ENCODE results near the gene LEP. TPM values are rescaled to one million over a fixed set of nuclear protein-coding genes. Genes with fewer than 3 reads are reported as not detected.
"Not testable (repeated sequence)": the region's sequence is repeated elsewhere in the genome, so short reads cannot be mapped to it uniquely, and the experiment has no call there.

LEP gene
- total RNA-seq, 1 experiment from 2014 or later: not detected

DNA sequence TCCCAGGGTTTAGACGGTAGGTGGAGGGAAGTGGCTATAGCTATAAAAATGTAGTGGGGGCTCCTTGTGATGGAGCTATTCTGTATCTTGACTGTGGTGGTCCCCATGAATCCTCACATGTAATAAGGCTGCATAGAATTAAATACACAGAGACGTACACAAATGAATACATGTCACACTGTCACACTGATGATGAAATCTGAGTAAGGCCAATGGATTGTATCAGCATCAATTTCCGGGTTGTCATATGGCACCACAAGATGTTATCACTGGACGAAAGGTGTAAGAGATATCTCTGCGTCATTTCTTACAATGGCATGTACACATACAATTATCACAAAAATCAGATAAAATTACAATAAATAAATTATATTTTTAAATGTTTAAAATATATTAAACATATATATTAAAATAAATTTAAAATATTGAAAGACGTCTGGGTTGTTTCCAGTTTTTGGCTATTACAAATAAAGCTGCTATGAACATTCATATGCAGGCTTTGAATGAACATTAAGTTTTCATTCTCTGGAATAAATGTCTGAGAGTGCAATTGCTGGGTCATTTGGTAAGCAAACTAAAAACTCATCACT lies 38.1 kb downstream of the LEP start:
- H3K36me3 Mint-ChIP-seq: peaks cover 28% of the 10 kb centered on the region
- TF ChIP-seq ZNF121 (CRISPR knock-in tag; IDR thresholded peaks at IDR 0.05) (no peak), HMGA2 (CRISPR knock-in tag; IDR thresholded peaks at IDR 0.05) (peak; percentile 94)
- TF ChIP-seq, protein P1, sequence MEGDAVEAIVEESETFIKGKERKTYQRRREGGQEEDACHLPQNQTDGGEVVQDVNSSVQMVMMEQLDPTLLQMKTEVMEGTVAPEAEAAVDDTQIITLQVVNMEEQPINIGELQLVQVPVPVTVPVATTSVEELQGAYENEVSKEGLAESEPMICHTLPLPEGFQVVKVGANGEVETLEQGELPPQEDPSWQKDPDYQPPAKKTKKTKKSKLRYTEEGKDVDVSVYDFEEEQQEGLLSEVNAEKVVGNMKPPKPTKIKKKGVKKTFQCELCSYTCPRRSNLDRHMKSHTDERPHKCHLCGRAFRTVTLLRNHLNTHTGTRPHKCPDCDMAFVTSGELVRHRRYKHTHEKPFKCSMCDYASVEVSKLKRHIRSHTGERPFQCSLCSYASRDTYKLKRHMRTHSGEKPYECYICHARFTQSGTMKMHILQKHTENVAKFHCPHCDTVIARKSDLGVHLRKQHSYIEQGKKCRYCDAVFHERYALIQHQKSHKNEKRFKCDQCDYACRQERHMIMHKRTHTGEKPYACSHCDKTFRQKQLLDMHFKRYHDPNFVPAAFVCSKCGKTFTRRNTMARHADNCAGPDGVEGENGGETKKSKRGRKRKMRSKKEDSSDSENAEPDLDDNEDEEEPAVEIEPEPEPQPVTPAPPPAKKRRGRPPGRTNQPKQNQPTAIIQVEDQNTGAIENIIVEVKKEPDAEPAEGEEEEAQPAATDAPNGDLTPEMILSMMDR (IDR thresholded peaks at IDR 0.05): no peak

DNA sequence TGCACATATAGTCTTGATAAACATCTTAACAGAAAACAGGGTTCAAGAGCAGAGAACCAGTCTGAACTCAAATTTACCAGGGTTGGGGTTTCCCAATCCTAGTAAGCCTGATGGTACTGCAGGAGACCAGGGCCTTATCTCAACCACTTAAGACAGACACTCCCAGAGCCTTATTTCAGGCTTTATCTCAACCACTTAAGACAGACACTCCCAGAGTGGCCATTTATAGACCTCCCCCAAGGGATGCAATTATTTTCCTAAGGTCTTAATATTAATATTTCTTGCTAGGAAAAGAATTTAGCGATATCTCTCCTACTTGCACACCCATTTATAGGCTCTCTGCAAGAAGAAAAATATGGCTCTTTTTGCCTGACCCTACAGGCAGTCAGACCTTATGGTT lies 39.4 kb downstream of the LEP start:
- H3K4me3 Mint-ChIP-seq; CTCF ChIA-PET; ATAC-seq; DNase-seq (ENCODE audit: low spot score); H3K4me1 Mint-ChIP-seq; H3K27me3 Mint-ChIP-seq (ENCODE audit: low read depth); POLR2A ChIA-PET; H3K27ac Mint-ChIP-seq: not testable (repeated sequence)
- H3K36me3 Mint-ChIP-seq: peaks cover 28% of the 10 kb centered on the region
- H3K9me3 Mint-ChIP-seq: peaks cover 31% of the 10 kb centered on the region

More for the DNA sequence above, 38.1 kb downstream of the LEP start:
- DNase-seq (ENCODE audit: low spot score): no peak
- H3K27ac Mint-ChIP-seq: no peak overlapping the region
- ChIA-PET CTCF (no interaction called here), POLR2A (no interaction called here)
- peaks cover 3% of the 10 kb centered on the region for H3K4me1 Mint-ChIP-seq
- H3K4me3 Mint-ChIP-seq: no peak overlapping the region
- ATAC-seq: no peak
- peaks cover 3% of the 10 kb centered on the region for H3K27me3 Mint-ChIP-seq (ENCODE audit: low read depth)
- H3K9me3 Mint-ChIP-seq: peaks cover 31% of the 10 kb centered on the region

DNA sequence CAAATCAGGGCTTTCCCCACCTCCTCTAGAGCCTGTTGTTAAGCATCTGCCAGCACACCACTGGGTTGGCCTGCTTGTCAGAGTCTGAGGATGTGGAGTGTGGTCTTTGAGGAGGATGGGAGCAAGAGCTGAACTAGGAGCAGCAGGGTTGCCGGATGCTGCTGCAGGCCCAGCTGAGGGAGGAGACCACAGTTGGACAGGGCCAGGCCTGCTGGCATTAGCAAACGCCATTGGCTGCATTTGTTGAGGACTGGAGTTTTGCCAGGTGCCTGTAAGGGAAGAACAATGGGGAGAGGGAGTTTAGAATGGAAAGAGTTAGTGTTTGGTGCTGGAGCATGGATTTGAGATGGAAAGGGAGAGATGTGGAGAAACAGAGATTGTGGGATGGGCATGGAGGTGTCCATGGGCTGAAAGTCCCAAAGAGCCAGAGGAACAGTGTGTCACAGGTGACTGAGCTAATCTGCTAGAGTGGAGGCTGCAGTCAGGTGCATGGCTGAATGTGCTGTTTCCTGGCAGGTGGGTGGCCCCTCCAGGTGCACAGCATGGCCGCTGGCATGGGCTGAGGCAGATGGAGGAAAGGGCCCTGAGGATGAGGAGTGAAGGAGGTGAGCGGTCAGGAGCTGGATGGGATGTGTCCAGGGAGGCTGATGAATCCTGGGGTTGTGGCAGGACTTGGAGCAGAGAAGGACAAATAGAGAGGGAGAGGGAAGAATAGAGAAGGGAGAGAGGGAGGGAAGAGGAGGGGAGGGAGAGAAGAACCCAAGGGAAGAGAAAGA lies 40.7 kb downstream of the LEP start:
- H3K27ac Mint-ChIP-seq: no peak overlapping the region
- no peak for ATAC-seq
- TF ChIP-seq, protein P2, sequence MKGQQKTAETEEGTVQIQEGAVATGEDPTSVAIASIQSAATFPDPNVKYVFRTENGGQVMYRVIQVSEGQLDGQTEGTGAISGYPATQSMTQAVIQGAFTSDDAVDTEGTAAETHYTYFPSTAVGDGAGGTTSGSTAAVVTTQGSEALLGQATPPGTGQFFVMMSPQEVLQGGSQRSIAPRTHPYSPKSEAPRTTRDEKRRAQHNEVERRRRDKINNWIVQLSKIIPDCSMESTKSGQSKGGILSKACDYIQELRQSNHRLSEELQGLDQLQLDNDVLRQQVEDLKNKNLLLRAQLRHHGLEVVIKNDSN (CRISPR knock-in tag; IDR thresholded peaks at IDR 0.05): no peak
- TF ChIP-seq NR2C2 (CRISPR knock-in tag; IDR thresholded peaks at IDR 0.05) (no peak), ESRRA (CRISPR knock-in tag; IDR thresholded peaks at IDR 0.05; ENCODE audit: borderline replicate concordance) (no peak), ZNF416 (CRISPR knock-in tag; IDR thresholded peaks at IDR 0.05) (no peak), MYBL2 (CRISPR knock-in tag; IDR thresholded peaks at IDR 0.05) (no peak), ZNF263 (CRISPR knock-in tag; IDR thresholded peaks at IDR 0.05; ENCODE audit: low read depth) (no peak), NR1H2 (CRISPR knock-in tag; IDR thresholded peaks at IDR 0.05) (no peak), CREB1 (CRISPR knock-in tag; IDR thresholded peaks at IDR 0.05) (no peak), TP53 (CRISPR knock-in tag; IDR thresholded peaks at IDR 0.05) (no peak), NFYB (CRISPR knock-in tag; conservative IDR thresholded peaks at IDR 0.05; ENCODE audit: low read depth) (no peak)
- TF ChIP-seq, protein P3, sequence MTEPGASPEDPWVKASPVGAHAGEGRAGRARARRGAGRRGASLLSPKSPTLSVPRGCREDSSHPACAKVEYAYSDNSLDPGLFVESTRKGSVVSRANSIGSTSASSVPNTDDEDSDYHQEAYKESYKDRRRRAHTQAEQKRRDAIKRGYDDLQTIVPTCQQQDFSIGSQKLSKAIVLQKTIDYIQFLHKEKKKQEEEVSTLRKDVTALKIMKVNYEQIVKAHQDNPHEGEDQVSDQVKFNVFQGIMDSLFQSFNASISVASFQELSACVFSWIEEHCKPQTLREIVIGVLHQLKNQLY (CRISPR knock-in tag; IDR thresholded peaks at IDR 0.05): no peak
- TF ChIP-seq, protein P4, sequence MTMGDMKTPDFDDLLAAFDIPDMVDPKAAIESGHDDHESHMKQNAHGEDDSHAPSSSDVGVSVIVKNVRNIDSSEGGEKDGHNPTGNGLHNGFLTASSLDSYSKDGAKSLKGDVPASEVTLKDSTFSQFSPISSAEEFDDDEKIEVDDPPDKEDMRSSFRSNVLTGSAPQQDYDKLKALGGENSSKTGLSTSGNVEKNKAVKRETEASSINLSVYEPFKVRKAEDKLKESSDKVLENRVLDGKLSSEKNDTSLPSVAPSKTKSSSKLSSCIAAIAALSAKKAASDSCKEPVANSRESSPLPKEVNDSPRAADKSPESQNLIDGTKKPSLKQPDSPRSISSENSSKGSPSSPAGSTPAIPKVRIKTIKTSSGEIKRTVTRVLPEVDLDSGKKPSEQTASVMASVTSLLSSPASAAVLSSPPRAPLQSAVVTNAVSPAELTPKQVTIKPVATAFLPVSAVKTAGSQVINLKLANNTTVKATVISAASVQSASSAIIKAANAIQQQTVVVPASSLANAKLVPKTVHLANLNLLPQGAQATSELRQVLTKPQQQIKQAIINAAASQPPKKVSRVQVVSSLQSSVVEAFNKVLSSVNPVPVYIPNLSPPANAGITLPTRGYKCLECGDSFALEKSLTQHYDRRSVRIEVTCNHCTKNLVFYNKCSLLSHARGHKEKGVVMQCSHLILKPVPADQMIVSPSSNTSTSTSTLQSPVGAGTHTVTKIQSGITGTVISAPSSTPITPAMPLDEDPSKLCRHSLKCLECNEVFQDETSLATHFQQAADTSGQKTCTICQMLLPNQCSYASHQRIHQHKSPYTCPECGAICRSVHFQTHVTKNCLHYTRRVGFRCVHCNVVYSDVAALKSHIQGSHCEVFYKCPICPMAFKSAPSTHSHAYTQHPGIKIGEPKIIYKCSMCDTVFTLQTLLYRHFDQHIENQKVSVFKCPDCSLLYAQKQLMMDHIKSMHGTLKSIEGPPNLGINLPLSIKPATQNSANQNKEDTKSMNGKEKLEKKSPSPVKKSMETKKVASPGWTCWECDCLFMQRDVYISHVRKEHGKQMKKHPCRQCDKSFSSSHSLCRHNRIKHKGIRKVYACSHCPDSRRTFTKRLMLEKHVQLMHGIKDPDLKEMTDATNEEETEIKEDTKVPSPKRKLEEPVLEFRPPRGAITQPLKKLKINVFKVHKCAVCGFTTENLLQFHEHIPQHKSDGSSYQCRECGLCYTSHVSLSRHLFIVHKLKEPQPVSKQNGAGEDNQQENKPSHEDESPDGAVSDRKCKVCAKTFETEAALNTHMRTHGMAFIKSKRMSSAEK (CRISPR knock-in tag; IDR thresholded peaks at IDR 0.05; ENCODE audit: borderline replicate concordance): no peak
- POLR2A ChIA-PET: no interaction called here
- peaks cover 28% of the 10 kb centered on the region for H3K36me3 Mint-ChIP-seq
- H3K9me3 Mint-ChIP-seq: peaks cover 31% of the 10 kb centered on the region
- H3K27me3 Mint-ChIP-seq (ENCODE audit: low read depth): peaks cover 3% of the 10 kb centered on the region
- 0 out of 2 replicates have a peak, but pooled peaks cover 3% of the 10 kb centered on the region for H3K4me1 Mint-ChIP-seq
- H3K4me3 Mint-ChIP-seq: no peak overlapping the region
- no peak for DNase-seq (ENCODE audit: low spot score)
- CTCF ChIA-PET: interaction anchor here (0.9 kb wide), 1 partner anchor 72 kb away, joined by 3 read pairs; no protein-coding TSS in a partner anchor

All from WTC11 (cell line).